Endothelial cell of umbilical vein (primary cell): ENCODE results near the gene DYNC2H1. TPM values are rescaled to one million over a fixed set of nuclear protein-coding genes. Genes with fewer than 3 reads are reported as not detected.

ENCODE experiments used
- BruUV-seq: library from RNA; stranded (reverse); fragments of 400-500 nt; replicated peaks from 2 replicates; lab custom pipeline; 2021; lab: Mats Ljungman, UMichigan
- CTCF ChIA-PET: fragments of 300-600, 350-600 bp; sonication (Branson Sonifier 250); formaldehyde crosslinking; loops from one replicate; lab custom pipeline; 2021; ENCODE audit warnings: antibody characterized with exemption, inconsistent platforms; lab: Charles Lee
- POLR2A ChIA-PET: fragments of 300-600, 350-600 bp; sonication (Branson Sonifier 250); formaldehyde crosslinking; loops from one replicate; lab custom pipeline; 2021; ENCODE audit warnings: antibody characterized with exemption, inconsistent platforms; lab: Charles Lee
- DNase-seq: peaks from one replicate; pipeline ENCODE4 v3.0.0-alpha.2; 2011; ENCODE audit warnings: low read depth, low spot score
- FAIRE-seq: peaks from 2 replicates; lab custom pipeline; 2011; peaks lifted over from hg19 to GRCh38; lab: Jason Lieb, UNC
- H2AFZ ChIP-seq: 2 replicates; pipeline ENCODE4 v1.6.0; 2012; ENCODE audit warnings: low read depth, low read length, control low read depth, inconsistent platforms
- H3K27ac ChIP-seq: 2 replicates; pipeline ENCODE4 v1.5.1; 2011; ENCODE audit warnings: low read depth, mild to moderate bottlenecking, control low read depth, low read length, moderate library complexity; ENCODE audit not compliant: insufficient read depth
- H3K27me3 ChIP-seq, 2 experiments: 2 replicates each; pipeline versions ENCODE4 v1.6.0 to v1.6.1; 2011; ENCODE audit warnings: low read length in 2 of 2, mixed read lengths in 1 of 2; ENCODE audit not compliant: control insufficient read depth in 2 of 2, insufficient read depth in 2 of 2
- H3K36me3 ChIP-seq, 2 experiments: 2 replicates in 1 of 2; 3 replicates in 1 of 2; pipeline ENCODE4 v1.5.1; 2011; ENCODE audit warnings: low read length in 2 of 2, mild to moderate bottlenecking in 1 of 2, moderate library complexity in 1 of 2; ENCODE audit not compliant: control insufficient read depth in 2 of 2, insufficient read depth in 2 of 2; ENCODE audit errors: extremely low read depth in 1 of 2
- H3K4me1 ChIP-seq: 3 replicates; pipeline ENCODE4 v1.5.1; 2011; ENCODE audit warnings: mild to moderate bottlenecking, low read length; ENCODE audit not compliant: control insufficient read depth, insufficient read depth; ENCODE audit errors: extremely low read depth
- H3K4me2 ChIP-seq: 2 replicates; pipeline ENCODE4 v1.6.1; 2011; ENCODE audit warnings: low read length, control low read depth, mixed read lengths; ENCODE audit not compliant: insufficient read depth
- H3K4me3 ChIP-seq, 3 experiments: fragments of 200-600 bp in 1 of 3; sonication (generic), shearing (Covaris generic) in 1 of 3; replicated peaks in 1 of 3; 2 replicates each; pipeline ENCODE4 v1.5.1; 2011 to 2016; ENCODE audit warnings: control low read depth in 3 of 3, low read length in 3 of 3, mild to moderate bottlenecking in 2 of 3, inconsistent platforms in 1 of 3, low read depth in 1 of 3, moderate library complexity in 1 of 3; ENCODE audit not compliant: insufficient read depth in 1 of 3
- H3K79me2 ChIP-seq: 2 replicates; pipeline ENCODE4 v1.6.0; 2012; ENCODE audit warnings: low read length, inconsistent platforms; ENCODE audit not compliant: control insufficient read depth, insufficient read depth
- H3K9ac ChIP-seq: replicated peaks from 2 replicates; pipeline ENCODE3; 2011; ENCODE audit warnings: low read length, control low read depth; ENCODE audit not compliant: insufficient read depth; ENCODE audit errors: extremely low read depth
- H3K9me1 ChIP-seq: replicated peaks from 3 replicates; pipeline ENCODE4 v1.6.0; 2011; ENCODE audit warnings: mild to moderate bottlenecking, low read length; ENCODE audit not compliant: control insufficient read depth, insufficient read depth; ENCODE audit errors: extremely low read depth
- H3K9me3 ChIP-seq: replicated peaks from 2 replicates; pipeline ENCODE4 v1.5.1; 2012; ENCODE audit warnings: low read length, inconsistent platforms; ENCODE audit not compliant: control insufficient read depth, insufficient read depth
- H4K20me1 ChIP-seq: replicated peaks from 2 replicates; pipeline ENCODE3; 2011; ENCODE audit warnings: mild to moderate bottlenecking, low read length; ENCODE audit not compliant: control insufficient read depth, insufficient read depth; ENCODE audit errors: extremely low read depth
- EZH2 ChIP-seq: IDR thresholded peaks from 2 replicates; pipeline ENCODE4 v1.6.1; 2012; ENCODE audit warnings: borderline replicate concordance, low read depth, mild to moderate bottlenecking, moderate library complexity, low read length, inconsistent platforms; ENCODE audit not compliant: severe bottlenecking
- FOS ChIP-seq: IDR thresholded peaks from 2 replicates; pipeline ENCODE4 v1.6.1; 2011; ENCODE audit warnings: mild to moderate bottlenecking, low read length, moderate library complexity, borderline replicate concordance; ENCODE audit not compliant: insufficient read depth
- GATA2 ChIP-seq: IDR thresholded peaks from 2 replicates; pipeline ENCODE4 v1.7.0; 2011; ENCODE audit warnings: low read depth, mild to moderate bottlenecking, moderate library complexity, mixed read lengths, low read length; ENCODE audit not compliant: insufficient read length, insufficient read depth
- JUN ChIP-seq: IDR thresholded peaks from 2 replicates; pipeline ENCODE4 v1.6.1; 2011; ENCODE audit warnings: borderline replicate concordance, low read depth; ENCODE audit not compliant: insufficient read length, insufficient read depth
- MAX ChIP-seq: IDR thresholded peaks from 2 replicates; pipeline ENCODE4 v1.6.1; 2011; ENCODE audit not compliant: insufficient read depth, insufficient read length
- MYC ChIP-seq: IDR thresholded peaks from one replicate; pipeline ENCODE4 v1.6.1; 2011; ENCODE audit warnings: mild to moderate bottlenecking, low read depth, low read length
- POLR2A ChIP-seq: IDR thresholded peaks from 2 replicates; pipeline ENCODE4 v1.6.1; 2012; ENCODE audit warnings: low read depth, mild to moderate bottlenecking, control low read depth, low read length
- POLR2AphosphoS5 ChIP-seq: IDR thresholded peaks from 2 replicates; pipeline ENCODE4 v1.6.1; 2012; ENCODE audit warnings: low read depth, mild to moderate bottlenecking, control low read depth, low read length, moderate library complexity; ENCODE audit not compliant: insufficient read depth
- dilution Hi-C: fragments of 300-500 bp; cut with MboI; formaldehyde crosslinking; loops from one replicate; pipeline ENCODE4 v1.15.0; 2019; ENCODE audit warnings: low sequenced_read_pairs; ENCODE audit not compliant: extremely low pct_ligation_motif_present
- intact Hi-C: fragments of 100-400 bp; cut with micrococcal nuclease; formaldehyde crosslinking; loops from one replicate; pipeline ENCODE4 v1.10.0; 2022
- polyA plus RNA-seq, 4 experiments: library from polyadenylated mRNA; depleted of rRNA in 3 of 4; stranded (reverse) in 3 of 4; unstranded in 1 of 4; fragments of >200 nt; gene quantifications; 2 replicates each; pipeline versions ENCODE4 v1.2.1 to v1.2.3, GENCODE V29; 2011 to 2012; ENCODE audit warnings: missing spikeins in 1 of 4
- total RNA-seq: library from RNA; stranded (reverse); gene quantifications from 2 replicates; pipeline ENCODE4 v1.2.3, GENCODE V29; 2021
- TF ChIP-seq, protein P1 (sequence below), 2 donors: IDR thresholded peaks; 1 replicate in 1 of 2; 2 replicates in 1 of 2; pipeline ENCODE4 v1.5.1; 2011; ENCODE audit warnings: low read length in 2 of 2, mild to moderate bottlenecking in 2 of 2, moderate library complexity in 2 of 2, control low read depth in 1 of 2, inconsistent platforms in 1 of 2, low read depth in 1 of 2; ENCODE audit not compliant: insufficient read depth in 1 of 2; ENCODE audit errors: extremely low read depth in 1 of 2

DYNC2H1 gene
- total and polyA plus RNA-seq, 2 donors (not counting 3 experiments of a cell fraction or from before 2014, with no cell fraction given), result 1.9 to 4.2 TPM

DNA sequence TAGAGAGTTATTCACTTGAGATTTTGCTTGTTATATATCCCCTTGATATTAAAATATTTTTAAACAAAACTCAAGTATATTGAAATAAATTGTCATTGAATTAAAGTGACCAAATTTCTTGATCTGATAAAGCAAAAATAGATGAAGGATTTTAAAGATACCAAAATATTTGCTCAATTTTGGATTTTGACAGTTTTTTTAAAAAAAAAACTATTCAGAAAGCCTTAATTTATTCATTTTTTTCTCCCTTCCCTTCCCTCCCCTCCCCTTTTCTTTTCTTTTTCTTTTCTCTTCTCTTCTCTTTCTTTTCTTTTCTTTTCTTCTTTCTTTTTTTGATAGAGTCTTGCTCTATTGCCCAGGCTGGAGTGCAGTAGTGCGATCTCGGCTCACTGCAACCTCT lies 163.7 kb downstream of the DYNC2H1 start:
- DNase-seq (no peak), FAIRE-seq (no peak)
- intact Hi-C loops, result no loop called here
- Histone ChIP-seq H3K36me3 (no peaks in the 10 kb centered on the region), H3K27me3 (no peaks in the 10 kb centered on the region), H3K4me1 (no peaks in the 10 kb centered on the region), H2AFZ (no peak overlapping the region), H4K20me1 (no peaks in the 10 kb centered on the region), H3K27ac (no peak overlapping the region), H3K79me2 (no peaks in the 10 kb centered on the region), H3K4me3 (no peak overlapping the region), H3K9me1 (no peaks in the 10 kb centered on the region), H3K9ac (no peak overlapping the region), H3K9me3 (no peaks in the 10 kb centered on the region), H3K4me2 (no peak overlapping the region)
- TF ChIP-seq MYC (no peak), MAX (no peak), POLR2A (no peak), EZH2 (no peak), GATA2 (no peak), POLR2AphosphoS5 (no peak), FOS (no peak), JUN (no peak)
- TF ChIP-seq, protein P1, sequence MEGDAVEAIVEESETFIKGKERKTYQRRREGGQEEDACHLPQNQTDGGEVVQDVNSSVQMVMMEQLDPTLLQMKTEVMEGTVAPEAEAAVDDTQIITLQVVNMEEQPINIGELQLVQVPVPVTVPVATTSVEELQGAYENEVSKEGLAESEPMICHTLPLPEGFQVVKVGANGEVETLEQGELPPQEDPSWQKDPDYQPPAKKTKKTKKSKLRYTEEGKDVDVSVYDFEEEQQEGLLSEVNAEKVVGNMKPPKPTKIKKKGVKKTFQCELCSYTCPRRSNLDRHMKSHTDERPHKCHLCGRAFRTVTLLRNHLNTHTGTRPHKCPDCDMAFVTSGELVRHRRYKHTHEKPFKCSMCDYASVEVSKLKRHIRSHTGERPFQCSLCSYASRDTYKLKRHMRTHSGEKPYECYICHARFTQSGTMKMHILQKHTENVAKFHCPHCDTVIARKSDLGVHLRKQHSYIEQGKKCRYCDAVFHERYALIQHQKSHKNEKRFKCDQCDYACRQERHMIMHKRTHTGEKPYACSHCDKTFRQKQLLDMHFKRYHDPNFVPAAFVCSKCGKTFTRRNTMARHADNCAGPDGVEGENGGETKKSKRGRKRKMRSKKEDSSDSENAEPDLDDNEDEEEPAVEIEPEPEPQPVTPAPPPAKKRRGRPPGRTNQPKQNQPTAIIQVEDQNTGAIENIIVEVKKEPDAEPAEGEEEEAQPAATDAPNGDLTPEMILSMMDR (IDR thresholded peaks at IDR 0.05; ENCODE audit: extremely low read depth in 1 of 2, insufficient read depth in 1 of 2, low read depth in 1 of 2, low read length in 2 of 2), result no peak
- ChIA-PET POLR2A (no interaction called here), CTCF (no interaction called here)
- dilution Hi-C loops, result no loop called here
- BruUV-seq, result no TSS peak
